Endometrial microvascular endothelial cells (primary cell): Measurements from ENCODE around the gene MALL. TPM values are rescaled to one million over a fixed set of nuclear protein-coding genes. Genes with fewer than 3 reads are reported as not detected.
"Not testable (repeated sequence)": the region's sequence is repeated elsewhere in the genome, so short reads cannot be mapped to it uniquely, and the experiment has no call there.

Experiments used
- in situ Hi-C: cut with HindIII; loops from 2 replicates; pipeline ENCODE4 v1.10.0; 2017; ENCODE audit warnings: low sequenced_read_pairs, low pct_unique_long_range_greater_than_20kb; ENCODE audit errors: inconsistent ontology term
- total RNA-seq: library from RNA; depleted of rRNA; stranded (reverse); fragments of >200 nt; gene quantifications from one replicate; pipeline ENCODE4 v1.2.3, GENCODE V29; 2015; ENCODE audit errors: inconsistent ontology term

The MALL gene
- 141 TPM for total RNA-seq

GRCh38 chr2:110115291-110116032 lies at the start of gene MALL:
MALL (minus strand) TSS chr2:110115822; CDS start chr2:110115792, 30 bp downstream.
- in situ Hi-C loops, result no loop called here

- in situ Hi-C loops, result no loop called here
Measured at GRCh38 chr2:110157153-110157793, 41.7 kb upstream of the MALL start.

- in situ Hi-C loops, result not testable (repeated sequence)
Measured at GRCh38 chr2:110154828-110155227, 39.2 kb upstream of the MALL start.

GRCh38 chr2:110154188-110154587 lies 38.6 kb upstream of the MALL start:
- in situ Hi-C loops, result not testable (repeated sequence)

GRCh38 chr2:110153416-110153815 lies 37.8 kb upstream of the MALL start:
- in situ Hi-C loops, result no loop called here

GRCh38 chr2:110152943-110153342 lies 37.3 kb upstream of the MALL start:
- in situ Hi-C loops, result no loop called here

DNA sequence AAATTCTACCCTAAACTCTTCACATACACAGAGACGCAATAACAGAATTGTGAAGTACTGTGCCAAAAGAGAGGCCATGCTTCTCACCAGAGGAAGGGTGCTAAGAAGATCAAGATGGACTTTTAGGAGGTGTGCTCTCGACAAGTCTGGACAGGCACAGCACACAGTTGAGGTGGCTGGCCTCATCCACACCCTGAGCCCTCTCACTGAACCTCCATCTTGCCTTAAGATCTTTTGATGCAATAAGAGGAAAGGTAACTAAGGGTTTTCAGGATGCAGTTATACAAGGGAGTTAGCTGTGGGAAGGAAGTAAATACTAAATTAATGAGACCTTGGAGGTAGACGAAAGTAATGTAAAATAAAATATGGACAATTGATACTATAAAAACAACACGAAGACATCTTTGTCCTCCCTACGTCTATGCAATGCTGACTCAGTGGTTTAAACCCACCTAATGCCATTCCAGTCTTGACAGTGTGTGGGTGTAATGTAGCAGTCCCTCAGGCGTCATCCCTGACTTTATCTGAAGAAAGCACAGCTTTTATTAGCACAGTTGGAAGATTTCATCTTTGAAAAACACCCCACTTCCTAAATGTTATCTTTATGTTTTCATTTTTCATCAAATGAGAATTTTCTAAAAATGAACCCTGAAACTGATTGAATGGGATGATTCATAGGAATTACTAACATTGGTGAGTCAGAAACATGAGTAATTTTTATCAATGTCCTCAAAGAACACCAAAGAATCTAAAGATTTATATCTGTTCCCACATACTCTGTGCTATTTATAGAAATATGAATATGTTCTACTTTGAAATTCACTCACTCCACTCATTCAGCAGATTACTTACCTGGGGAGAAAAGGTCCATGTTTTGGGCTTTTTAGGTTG lies 34.0 kb upstream of the MALL start:
- in situ Hi-C loops, result no loop called here

DNA sequence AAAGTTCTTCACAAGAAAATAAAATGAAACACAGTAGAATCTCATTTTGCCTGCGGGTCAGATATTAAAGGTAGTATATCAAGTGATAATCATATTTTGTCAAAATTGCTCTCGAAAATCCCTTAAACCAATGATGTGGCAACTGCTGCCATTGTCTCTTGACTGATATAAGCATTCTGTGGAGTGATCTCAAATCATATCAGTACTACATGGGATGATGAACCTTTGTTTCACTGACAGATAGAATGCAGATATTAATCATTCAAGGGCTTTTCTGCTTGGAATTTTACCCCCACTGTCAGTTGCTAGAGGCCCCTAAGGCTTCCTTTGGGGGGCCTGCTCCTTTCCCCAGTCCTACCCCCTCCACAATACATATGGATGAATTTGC lies 31.3 kb upstream of the MALL start:
- in situ Hi-C loops, result no loop called here

DNA sequence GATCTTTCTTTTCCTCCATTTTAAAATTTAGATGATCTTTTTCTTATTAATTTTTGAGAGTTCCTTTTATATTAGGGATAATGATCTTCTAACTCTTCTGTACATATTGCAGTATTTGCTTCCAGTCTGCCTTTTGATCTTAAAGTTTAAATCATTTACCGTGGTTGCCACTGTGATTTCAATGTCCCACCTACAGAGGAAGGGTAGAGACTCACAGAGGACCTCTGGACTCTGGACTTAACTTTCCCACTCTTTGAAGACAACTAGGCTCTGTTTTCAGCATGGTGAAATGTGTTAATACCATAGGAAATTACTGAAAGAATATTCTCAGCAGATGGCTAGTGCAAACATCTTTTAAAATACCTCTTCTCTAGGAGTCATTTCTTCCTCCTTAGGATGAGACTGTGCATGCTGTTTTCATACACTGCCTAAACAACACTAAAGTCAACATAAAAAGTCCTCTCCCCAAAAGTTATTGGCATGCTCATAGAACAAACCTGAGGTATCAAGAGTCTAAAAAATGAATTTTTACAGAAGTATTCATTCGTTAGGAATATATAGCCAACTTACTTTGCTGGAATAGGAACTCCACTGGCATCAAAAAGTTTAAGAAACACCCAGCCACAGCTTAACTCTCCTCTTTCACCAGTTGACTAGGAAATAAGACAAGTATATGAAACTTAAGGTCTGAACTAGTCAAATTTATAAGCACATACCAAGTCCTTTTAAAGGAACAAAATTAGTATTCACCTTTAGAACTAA lies 30.7 kb upstream of the MALL start:
- in situ Hi-C loops, result no loop called here

GRCh38 chr2:110143982-110144381 lies 28.4 kb upstream of the MALL start:
- in situ Hi-C loops, result no loop called here

GRCh38 chr2:110140401-110140800 lies 24.8 kb upstream of the MALL start:
- in situ Hi-C loops, result no loop called here

DNA sequence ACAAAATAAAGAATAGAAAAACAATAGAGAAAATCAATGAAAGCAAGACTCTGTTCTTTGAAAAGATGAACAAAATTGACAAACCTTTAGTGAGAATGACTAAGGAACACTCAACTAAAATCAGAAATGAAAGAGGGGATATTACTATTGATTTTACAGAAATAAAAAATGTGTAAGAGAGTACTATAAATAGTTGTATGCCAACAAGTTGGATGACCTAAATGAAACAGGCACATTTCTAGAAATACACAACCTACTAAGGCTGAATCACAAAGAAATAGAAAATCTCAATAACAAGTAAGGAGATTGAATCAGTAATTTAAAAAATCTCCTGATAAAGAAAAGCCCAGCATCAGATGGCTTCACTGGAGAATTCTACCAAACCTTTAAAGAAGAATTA lies 18.4 kb upstream of the MALL start:
- in situ Hi-C loops, result no loop called here

DNA sequence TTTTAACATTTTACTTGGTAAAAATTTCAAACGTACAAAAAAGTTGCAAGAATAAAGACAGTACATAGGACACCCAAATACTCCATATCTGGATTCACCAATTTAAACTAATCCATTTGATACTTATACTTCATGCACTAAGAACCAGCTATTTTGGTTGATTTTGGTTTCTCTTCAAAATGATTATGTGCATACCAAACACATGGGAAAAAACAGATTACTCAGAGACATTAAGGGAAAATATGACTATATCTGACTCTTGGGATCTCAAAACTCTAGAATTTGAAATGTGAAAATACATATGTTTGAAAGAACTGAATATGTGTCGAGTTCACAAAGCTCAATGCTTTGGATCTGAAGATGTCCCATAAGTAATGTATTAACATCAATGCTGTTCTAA lies 15.5 kb upstream of the MALL start:
- in situ Hi-C loops, result no loop called here

DNA sequence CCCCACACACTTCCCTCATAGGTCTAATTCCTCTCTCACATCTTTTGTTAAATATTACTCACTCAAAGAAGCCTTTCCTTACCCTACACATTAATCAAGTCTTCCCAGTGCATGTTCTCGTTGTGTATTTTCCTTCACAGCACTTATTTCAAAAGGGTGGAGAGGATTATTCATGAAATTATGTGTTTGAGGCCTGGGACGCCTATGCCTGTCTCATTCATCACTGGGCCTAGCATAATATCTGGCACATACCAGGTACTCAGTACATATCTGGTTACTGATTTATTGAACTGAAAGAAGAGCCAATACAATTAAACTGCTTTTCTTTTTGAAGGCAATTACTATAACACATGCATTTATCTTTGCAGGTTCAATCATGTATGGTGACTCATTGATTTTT lies 15.1 kb upstream of the MALL start:
- in situ Hi-C loops, result no loop called here

DNA sequence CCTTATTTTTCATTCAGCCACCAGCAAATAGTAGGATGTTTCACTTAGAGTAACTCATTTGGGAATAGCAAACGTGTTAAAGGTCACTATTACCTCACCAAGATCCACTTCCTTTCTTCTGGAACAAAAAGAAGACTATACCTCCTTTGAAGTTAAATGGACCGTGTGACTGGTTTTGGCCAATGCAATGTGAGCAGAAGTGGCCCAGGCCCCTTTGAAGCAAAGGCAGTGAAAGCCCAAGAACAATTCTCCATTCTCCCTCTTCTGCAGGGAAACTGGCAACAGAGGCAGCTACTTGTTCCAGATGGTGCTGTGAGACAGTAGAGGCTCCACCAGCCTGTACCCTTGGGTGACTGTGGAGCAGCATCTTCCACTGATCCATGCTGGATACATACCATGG lies 11.3 kb upstream of the MALL start:
- in situ Hi-C loops, result no loop called here

DNA sequence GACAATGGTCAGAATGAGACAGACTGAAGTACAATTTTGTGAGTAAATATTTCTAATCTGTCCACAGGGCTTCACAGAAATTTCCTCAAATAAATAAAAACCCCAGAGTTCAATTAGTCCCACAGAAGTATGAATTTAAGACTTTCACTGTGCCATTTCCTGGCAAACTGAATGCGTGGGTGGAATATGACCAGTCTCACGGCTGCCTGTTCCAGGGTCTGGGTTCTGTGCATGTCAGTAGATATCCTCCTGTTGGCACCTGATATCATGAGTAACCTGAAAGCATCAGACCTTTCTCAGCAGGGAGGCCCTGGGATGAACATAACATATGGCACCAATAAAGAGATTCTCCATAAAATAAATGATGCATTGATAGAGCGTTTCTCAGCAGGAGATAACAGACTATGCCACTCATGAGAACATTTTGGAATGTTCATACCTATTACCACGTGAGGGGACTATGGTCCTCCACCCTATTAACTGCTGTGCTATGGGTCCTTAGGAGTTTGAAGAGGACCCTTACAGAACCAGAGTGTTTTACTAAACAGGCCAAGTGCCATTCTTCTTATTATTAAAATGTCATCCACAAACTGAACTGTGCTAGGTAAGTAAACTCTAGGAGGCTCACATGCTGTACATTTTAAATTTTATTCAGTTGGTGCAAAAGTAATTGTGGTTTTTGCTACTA lies 10.6 kb upstream of the MALL start:
- in situ Hi-C loops, result no loop called here

- in situ Hi-C loops, result no loop called here
Measured at GRCh38 chr2:110124939-110125691, 9.5 kb upstream of the MALL start.
